Vagina (tissue), 2 donors: ENCODE data around the gene LYPLAL1.
"Not testable (repeated sequence)": the region's sequence is repeated elsewhere in the genome, so short reads cannot be mapped to it uniquely, and the experiment has no call there.

Experiments
- POLR2A ChIP-seq, 2 donors: fragments of 450-650 bp; IDR thresholded peaks; one replicate each; pipeline ENCODE4 v1.6.1; 2017; ENCODE audit warnings: antibody characterized with exemption in 2 of 2, mild to moderate bottlenecking in 2 of 2, moderate library complexity in 2 of 2
- POLR2AphosphoS5 ChIP-seq, 2 donors: sonication (generic); formaldehyde crosslinking; IDR thresholded peaks; one replicate each; pipeline ENCODE4 v1.9.0; 2017; ENCODE audit warnings: antibody characterized with exemption in 2 of 2, mild to moderate bottlenecking in 2 of 2, low read depth in 1 of 2; ENCODE audit not compliant: insufficient read depth in 1 of 2
- TF ChIP-seq, protein P1 (sequence below), 3 experiments: fragments of 450-650 bp in 2 of 3; fragments of 200-600 bp in 1 of 3; sonication (generic) in 1 of 3; IDR thresholded peaks; one replicate each; pipeline ENCODE4 v1.5.1; 2017 to 2019; ENCODE audit warnings: antibody characterized with exemption in 3 of 3, mild to moderate bottlenecking in 2 of 3, moderate library complexity in 2 of 3

- TF ChIP-seq, protein P1, sequence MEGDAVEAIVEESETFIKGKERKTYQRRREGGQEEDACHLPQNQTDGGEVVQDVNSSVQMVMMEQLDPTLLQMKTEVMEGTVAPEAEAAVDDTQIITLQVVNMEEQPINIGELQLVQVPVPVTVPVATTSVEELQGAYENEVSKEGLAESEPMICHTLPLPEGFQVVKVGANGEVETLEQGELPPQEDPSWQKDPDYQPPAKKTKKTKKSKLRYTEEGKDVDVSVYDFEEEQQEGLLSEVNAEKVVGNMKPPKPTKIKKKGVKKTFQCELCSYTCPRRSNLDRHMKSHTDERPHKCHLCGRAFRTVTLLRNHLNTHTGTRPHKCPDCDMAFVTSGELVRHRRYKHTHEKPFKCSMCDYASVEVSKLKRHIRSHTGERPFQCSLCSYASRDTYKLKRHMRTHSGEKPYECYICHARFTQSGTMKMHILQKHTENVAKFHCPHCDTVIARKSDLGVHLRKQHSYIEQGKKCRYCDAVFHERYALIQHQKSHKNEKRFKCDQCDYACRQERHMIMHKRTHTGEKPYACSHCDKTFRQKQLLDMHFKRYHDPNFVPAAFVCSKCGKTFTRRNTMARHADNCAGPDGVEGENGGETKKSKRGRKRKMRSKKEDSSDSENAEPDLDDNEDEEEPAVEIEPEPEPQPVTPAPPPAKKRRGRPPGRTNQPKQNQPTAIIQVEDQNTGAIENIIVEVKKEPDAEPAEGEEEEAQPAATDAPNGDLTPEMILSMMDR (IDR thresholded peaks at IDR 0.05), result not testable (repeated sequence)
- not testable (repeated sequence) for TF ChIP-seq POLR2A (IDR thresholded peaks at IDR 0.05); POLR2AphosphoS5 (IDR thresholded peaks at IDR 0.05; ENCODE audit: insufficient read depth in 1 of 2, low read depth in 1 of 2)
Measured at GRCh38 chr1:219195833-219196232, 22.2 kb downstream of the LYPLAL1 start.
